ENCODE measurements around the gene SERP2. TPM values are rescaled to one million over a fixed set of nuclear protein-coding genes. Genes with fewer than 3 reads are reported as not detected.

SERP2 gene
- total RNA-seq, 1 experiment from 2014 or later, result not detected

DNA sequence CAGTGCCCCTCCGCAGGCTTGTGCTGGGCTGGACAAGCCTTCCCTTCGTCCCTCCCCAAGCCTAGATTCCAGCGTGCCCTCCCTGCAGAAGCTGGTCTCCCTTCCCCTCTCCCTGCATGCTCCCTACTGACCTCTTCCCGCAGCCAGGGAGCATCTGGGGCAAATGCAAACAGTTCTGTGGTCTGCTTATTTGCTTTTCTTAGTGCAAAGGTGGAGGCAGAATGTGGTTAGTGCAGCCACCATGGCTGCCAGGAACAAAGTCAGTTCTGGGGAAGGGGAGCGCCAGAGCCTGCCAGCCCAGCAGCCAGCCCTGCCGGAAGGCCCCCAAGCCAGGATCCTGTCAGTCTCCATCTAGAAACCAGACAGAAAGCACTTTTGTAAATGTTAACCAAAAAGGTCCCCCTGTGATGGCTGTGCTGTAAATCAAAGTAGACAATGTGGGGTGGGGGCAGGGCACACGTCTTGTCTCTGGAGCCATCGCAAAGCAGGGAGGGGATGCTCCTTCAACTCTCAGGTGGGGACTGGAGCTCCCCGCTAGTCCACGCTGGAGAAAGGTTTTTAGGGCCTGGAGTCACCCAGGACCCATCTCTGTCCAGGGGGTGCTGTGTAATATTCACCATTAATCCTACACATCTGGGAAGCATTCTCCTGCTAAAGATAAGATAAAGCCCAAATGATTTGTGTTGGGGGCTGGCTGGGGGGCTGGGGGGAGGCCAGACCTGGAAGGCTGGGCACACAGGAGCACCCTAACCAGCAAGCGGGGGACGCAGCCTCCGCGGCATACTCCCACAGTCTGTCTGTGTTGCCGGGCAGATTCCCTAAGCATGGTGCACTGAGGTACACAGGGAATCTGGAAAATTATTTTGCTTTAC lies 30.9 kb downstream of the SERP2 start:
- Mint-ChIP-seq H3K27ac (ENCODE audit: unreplicated experiment) (no peak overlapping the region), H3K27me3 (ENCODE audit: unreplicated experiment) (peaks cover 6% of the 10 kb centered on the region), H3K36me3 (ENCODE audit: insufficient read depth, unreplicated experiment) (no peaks in the 10 kb centered on the region), H3K9me3 (ENCODE audit: low read depth, unreplicated experiment) (no peaks in the 10 kb centered on the region), H3K4me3 (ENCODE audit: low read depth, unreplicated experiment) (no peak overlapping the region), H3K4me1 (ENCODE audit: low read depth, unreplicated experiment) (peaks cover 24% of the 10 kb centered on the region)
- no peak for DNase-seq
- no TSS peak for BruUV-seq (replicated peaks)
- CTCF ChIA-PET, result no interaction called here
- TF ChIP-seq, protein P1, sequence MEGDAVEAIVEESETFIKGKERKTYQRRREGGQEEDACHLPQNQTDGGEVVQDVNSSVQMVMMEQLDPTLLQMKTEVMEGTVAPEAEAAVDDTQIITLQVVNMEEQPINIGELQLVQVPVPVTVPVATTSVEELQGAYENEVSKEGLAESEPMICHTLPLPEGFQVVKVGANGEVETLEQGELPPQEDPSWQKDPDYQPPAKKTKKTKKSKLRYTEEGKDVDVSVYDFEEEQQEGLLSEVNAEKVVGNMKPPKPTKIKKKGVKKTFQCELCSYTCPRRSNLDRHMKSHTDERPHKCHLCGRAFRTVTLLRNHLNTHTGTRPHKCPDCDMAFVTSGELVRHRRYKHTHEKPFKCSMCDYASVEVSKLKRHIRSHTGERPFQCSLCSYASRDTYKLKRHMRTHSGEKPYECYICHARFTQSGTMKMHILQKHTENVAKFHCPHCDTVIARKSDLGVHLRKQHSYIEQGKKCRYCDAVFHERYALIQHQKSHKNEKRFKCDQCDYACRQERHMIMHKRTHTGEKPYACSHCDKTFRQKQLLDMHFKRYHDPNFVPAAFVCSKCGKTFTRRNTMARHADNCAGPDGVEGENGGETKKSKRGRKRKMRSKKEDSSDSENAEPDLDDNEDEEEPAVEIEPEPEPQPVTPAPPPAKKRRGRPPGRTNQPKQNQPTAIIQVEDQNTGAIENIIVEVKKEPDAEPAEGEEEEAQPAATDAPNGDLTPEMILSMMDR (IDR thresholded peaks at IDR 0.05; ENCODE audit: unreplicated experiment), result no peak
- intact Hi-C loops (cut with micrococcal nuclease; ENCODE audit: unreplicated experiment), result no loop called here

DNA sequence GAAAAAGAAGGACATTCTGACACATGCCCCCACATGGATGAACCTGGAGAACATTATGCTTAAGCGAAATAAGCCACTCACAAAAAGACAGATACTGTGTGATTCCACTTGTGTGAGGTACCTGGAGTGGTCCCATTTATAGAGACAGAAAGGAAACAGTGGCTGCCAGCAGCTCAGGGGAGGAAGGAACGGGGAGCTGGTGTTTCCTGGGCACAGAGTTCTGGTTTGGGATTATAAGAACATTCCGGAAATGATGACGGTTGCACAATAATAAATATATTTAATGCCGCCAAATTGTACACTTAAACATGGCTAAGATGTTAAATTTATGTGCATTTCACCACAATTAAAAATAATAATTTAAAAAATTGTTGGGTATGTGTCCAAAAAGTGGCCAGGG lies 33.0 kb downstream of the SERP2 start:
- CTCF ChIA-PET, result no interaction called here
- TF ChIP-seq, protein P1 (IDR thresholded peaks at IDR 0.05; ENCODE audit: unreplicated experiment), result no peak
- peaks cover 24% of the 10 kb centered on the region for H3K4me1 Mint-ChIP-seq (ENCODE audit: low read depth, unreplicated experiment)
- H3K4me3 Mint-ChIP-seq (ENCODE audit: low read depth, unreplicated experiment), result no peak overlapping the region
- no peak overlapping the region for H3K27ac Mint-ChIP-seq (ENCODE audit: unreplicated experiment)
- no peaks in the 10 kb centered on the region for H3K36me3 Mint-ChIP-seq (ENCODE audit: insufficient read depth, unreplicated experiment)
- intact Hi-C loops (cut with micrococcal nuclease; ENCODE audit: unreplicated experiment), result no loop called here
- no TSS peak for BruUV-seq (replicated peaks)
- H3K9me3 Mint-ChIP-seq (ENCODE audit: low read depth, unreplicated experiment), result no peaks in the 10 kb centered on the region
- no peak for DNase-seq
- peaks cover 10% of the 10 kb centered on the region for H3K27me3 Mint-ChIP-seq (ENCODE audit: unreplicated experiment)

DNA sequence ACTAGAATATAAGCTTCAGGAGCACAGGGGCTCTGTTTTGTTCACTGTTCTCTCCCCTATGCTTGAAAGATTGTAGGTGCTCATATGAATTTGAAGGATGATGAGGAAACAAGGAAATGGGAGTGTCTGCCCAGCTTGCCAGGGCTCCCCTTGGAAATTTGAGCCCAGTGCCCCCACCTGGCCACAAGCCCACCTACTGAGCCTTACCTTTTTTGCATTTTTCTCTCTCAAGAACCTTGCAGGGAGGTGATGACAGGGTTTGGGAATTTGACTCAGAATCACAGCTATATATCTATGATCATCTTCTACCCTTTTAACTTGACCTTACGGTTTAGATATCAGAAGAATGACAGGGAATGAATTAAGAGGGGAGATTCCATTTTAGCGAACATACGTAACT lies 33.8 kb downstream of the SERP2 start:
- Mint-ChIP-seq H3K4me3 (ENCODE audit: low read depth, unreplicated experiment) (no peak overlapping the region), H3K4me1 (ENCODE audit: low read depth, unreplicated experiment) (peaks cover 24% of the 10 kb centered on the region), H3K27me3 (ENCODE audit: unreplicated experiment) (peaks cover 10% of the 10 kb centered on the region), H3K9me3 (ENCODE audit: low read depth, unreplicated experiment) (no peaks in the 10 kb centered on the region), H3K36me3 (ENCODE audit: insufficient read depth, unreplicated experiment) (no peaks in the 10 kb centered on the region), H3K27ac (ENCODE audit: unreplicated experiment) (no peak overlapping the region)
- TF ChIP-seq, protein P1 (IDR thresholded peaks at IDR 0.05; ENCODE audit: unreplicated experiment), result no peak
- CTCF ChIA-PET, result no interaction called here
- intact Hi-C loops (cut with micrococcal nuclease; ENCODE audit: unreplicated experiment), result no loop called here
- DNase-seq, result no peak
- BruUV-seq (replicated peaks), result no TSS peak

DNA sequence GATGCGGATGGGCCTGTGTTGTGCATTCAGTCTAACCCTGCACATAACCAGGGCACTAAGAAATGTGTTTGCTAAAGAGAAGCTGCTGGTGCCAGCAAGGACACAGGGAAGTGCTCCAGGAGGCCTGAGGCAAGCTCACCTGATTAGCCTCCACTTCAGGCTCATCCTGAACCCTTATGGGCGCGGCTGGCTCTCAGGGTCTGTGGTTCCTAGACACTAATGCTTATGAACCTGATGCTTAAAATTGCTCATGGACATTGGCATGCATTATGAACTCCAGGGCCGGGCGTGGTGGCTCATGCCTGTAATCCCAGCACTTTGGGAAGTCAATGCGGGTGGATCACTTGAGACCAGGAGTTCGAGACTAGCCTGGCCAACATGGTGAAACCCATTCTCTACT lies 34.3 kb downstream of the SERP2 start:
- Mint-ChIP-seq H3K27me3 (ENCODE audit: unreplicated experiment) (peaks cover 10% of the 10 kb centered on the region), H3K4me1 (ENCODE audit: low read depth, unreplicated experiment) (peaks cover 24% of the 10 kb centered on the region), H3K9me3 (ENCODE audit: low read depth, unreplicated experiment) (no peaks in the 10 kb centered on the region), H3K4me3 (ENCODE audit: low read depth, unreplicated experiment) (no peak overlapping the region), H3K27ac (ENCODE audit: unreplicated experiment) (no peak overlapping the region), H3K36me3 (ENCODE audit: insufficient read depth, unreplicated experiment) (no peaks in the 10 kb centered on the region)
- no peak for DNase-seq
- CTCF ChIA-PET, result interaction anchor here (0.8 kb wide), 1 partner anchor 482 kb away, joined by 3 read pairs; no protein-coding TSS in a partner anchor
- TF ChIP-seq, protein P1 (IDR thresholded peaks at IDR 0.05; ENCODE audit: unreplicated experiment), result no peak
- no TSS peak for BruUV-seq (replicated peaks)
- intact Hi-C loops (cut with micrococcal nuclease; ENCODE audit: unreplicated experiment), result no loop called here
